GM21737 (cell line): Measurements from ENCODE around the gene SLC4A11.

Experiments
- ATAC-seq: cut with Tn5 transposase; IDR thresholded peaks from one replicate; pipeline ENCODE4 v1.9.1; 2021; ENCODE audit warnings: mild to moderate bottlenecking, moderate library complexity; ENCODE audit not compliant: unreplicated experiment

SLC4A11 gene

GRCh38 chr20:3177746-3178485, 61.1 kb downstream of the SLC4A11 start:
- no peak for ATAC-seq
